ENCODE results near the gene IL17C.

Gene IL17C

GRCh38 chr16:88642881-88643643, 4.7 kb downstream of the IL17C start:
- DNase-seq (ENCODE audit: low read depth in 2 of 2) = no peak
- no peak overlapping the region for H3K4me3 ChIP-seq (replicated peaks in 1 of 2; ENCODE audit: low read depth in 2 of 2, low read length in 2 of 2)
- TF ChIP-seq CTCF (IDR thresholded peaks at IDR 0.05; ENCODE audit: low read depth, low read length) = no peak

GRCh38 chr16:88643644-88643932, 5.2 kb downstream of the IL17C start:
- DNase-seq (ENCODE audit: low read depth in 2 of 2) = no peak
- no peak for TF ChIP-seq CTCF (IDR thresholded peaks at IDR 0.05; ENCODE audit: low read depth, low read length)
- no peak overlapping the region for H3K4me3 ChIP-seq (replicated peaks in 1 of 2; ENCODE audit: low read depth in 2 of 2, low read length in 2 of 2)

- no peak for DNase-seq (ENCODE audit: low read depth in 2 of 2)
- TF ChIP-seq CTCF (IDR thresholded peaks at IDR 0.05; ENCODE audit: low read depth, low read length) = no peak
- no peak overlapping the region for H3K4me3 ChIP-seq (replicated peaks in 1 of 2; ENCODE audit: low read depth in 2 of 2, low read length in 2 of 2)
Measured at GRCh38 chr16:88645455-88645854, 7.1 kb downstream of the IL17C start.

- no peak overlapping the region for H3K4me3 ChIP-seq (replicated peaks in 1 of 2; ENCODE audit: low read depth in 2 of 2, low read length in 2 of 2)
- no peak for TF ChIP-seq CTCF (IDR thresholded peaks at IDR 0.05; ENCODE audit: low read depth, low read length)
- no peak for DNase-seq (ENCODE audit: low read depth in 2 of 2)
Measured at GRCh38 chr16:88645941-88646340, 7.6 kb downstream of the IL17C start.

- no peak for TF ChIP-seq CTCF (IDR thresholded peaks at IDR 0.05; ENCODE audit: low read depth, low read length)
- DNase-seq (ENCODE audit: low read depth in 2 of 2) = no peak
- H3K4me3 ChIP-seq (replicated peaks in 1 of 2; ENCODE audit: low read depth in 2 of 2, low read length in 2 of 2) = no peak overlapping the region
Measured at GRCh38 chr16:88646345-88647034, 8.1 kb downstream of the IL17C start.

GRCh38 chr16:88647178-88648070, 9.1 kb downstream of the IL17C start:
- no peak overlapping the region for H3K4me3 ChIP-seq (replicated peaks in 1 of 2; ENCODE audit: low read depth in 2 of 2, low read length in 2 of 2)
- TF ChIP-seq CTCF (IDR thresholded peaks at IDR 0.05; ENCODE audit: low read depth, low read length) = no peak
- no peak for DNase-seq (ENCODE audit: low read depth in 2 of 2)

Measured in cardiac fibroblast (primary cell).